GM19467 (cell line): Measurements from ENCODE around the gene TRPM3.

ENCODE experiments used
- ATAC-seq: cut with Tn5 transposase; IDR thresholded peaks from one replicate; pipeline ENCODE4 v1.9.1; 2021; ENCODE audit warnings: mild to moderate bottlenecking, moderate library complexity; ENCODE audit not compliant: unreplicated experiment

TRPM3 gene

DNA sequence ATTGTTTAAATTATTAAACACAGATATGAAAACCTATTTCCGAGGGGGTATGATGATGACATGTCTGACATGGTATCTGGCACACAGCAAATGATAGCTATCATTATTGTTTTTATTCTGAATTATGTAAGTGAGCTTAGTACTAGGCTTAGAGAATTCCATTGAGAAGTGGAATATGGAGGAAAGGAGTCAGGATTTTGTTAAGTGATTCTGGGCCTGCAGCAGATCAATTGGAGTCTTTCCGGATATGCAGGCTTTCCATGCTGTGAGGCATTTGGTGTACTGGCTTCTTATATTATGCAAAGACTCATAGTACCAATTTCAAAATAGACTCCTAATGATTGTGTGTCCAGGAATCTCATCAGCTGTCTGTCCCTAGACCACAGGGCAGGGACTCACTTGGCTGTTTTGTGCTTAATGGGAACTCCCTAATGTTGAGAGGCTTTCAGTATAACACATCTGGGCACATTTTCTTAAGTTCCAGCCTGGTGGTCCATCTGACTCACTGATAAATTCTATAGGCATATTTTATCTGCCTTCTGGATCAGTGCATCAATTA lies 527.0 kb downstream of the TRPM3 start:
- no peak for ATAC-seq

- no peak for ATAC-seq
Measured at GRCh38 chr9:70593241-70593640, 528.2 kb downstream of the TRPM3 start.

GRCh38 chr9:70590315-70590677 lies 531.1 kb downstream of the TRPM3 start:
- no peak for ATAC-seq

- no peak for ATAC-seq
Measured at GRCh38 chr9:70589571-70590314, 531.7 kb downstream of the TRPM3 start.

GRCh38 chr9:70588999-70589398 lies 532.4 kb downstream of the TRPM3 start:
- no peak for ATAC-seq

- ATAC-seq: no peak
Measured at GRCh38 chr9:70588381-70588780, 533.0 kb downstream of the TRPM3 start.

DNA sequence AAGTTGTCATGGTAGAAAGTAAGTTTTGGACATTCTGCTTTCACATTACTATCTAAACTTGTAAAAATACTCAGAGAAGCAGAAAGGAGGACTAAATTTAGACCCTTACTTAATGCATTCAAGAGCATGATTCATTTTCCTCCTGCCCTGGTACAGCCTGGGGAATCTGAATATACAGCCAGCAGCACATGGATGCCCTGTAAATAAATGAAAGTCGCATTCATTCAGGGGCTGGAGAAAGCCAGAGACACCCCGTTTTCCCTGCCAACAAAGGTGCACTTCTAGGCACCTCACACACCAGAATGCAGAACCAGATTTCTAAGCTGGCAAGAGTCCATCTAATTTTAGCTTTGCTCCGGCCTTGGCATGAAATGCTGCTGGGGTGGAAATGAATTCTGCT lies 534.2 kb downstream of the TRPM3 start:
- ATAC-seq: no peak

- no peak for ATAC-seq
Measured at GRCh38 chr9:70586476-70586875, 534.9 kb downstream of the TRPM3 start.

GRCh38 chr9:70581955-70582350 lies 539.5 kb downstream of the TRPM3 start:
- no peak for ATAC-seq

GRCh38 chr9:70581214-70581954 lies 540.0 kb downstream of the TRPM3 start:
- no peak for ATAC-seq

- no peak for ATAC-seq
Measured at GRCh38 chr9:70580606-70581195, 540.7 kb downstream of the TRPM3 start.

DNA sequence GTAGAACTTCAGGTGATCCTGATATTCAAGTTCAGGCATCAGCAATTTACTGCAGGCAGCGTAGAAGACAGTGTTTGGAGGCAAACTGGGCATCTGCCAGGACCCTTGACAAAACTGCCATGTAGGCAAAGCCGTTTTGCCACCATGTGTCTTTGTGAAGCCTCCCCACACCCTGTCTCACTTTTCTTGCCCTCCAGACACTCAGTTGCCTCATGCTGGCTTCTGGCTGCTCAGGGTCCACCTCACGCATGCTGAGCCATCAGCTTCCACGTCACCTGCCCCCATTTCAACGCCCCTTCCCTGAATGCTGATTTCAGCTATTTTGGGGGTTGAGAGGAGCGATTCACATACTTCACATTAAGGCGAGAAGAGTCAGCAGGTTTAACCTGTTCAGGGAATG lies 541.7 kb downstream of the TRPM3 start:
- no peak for ATAC-seq

DNA sequence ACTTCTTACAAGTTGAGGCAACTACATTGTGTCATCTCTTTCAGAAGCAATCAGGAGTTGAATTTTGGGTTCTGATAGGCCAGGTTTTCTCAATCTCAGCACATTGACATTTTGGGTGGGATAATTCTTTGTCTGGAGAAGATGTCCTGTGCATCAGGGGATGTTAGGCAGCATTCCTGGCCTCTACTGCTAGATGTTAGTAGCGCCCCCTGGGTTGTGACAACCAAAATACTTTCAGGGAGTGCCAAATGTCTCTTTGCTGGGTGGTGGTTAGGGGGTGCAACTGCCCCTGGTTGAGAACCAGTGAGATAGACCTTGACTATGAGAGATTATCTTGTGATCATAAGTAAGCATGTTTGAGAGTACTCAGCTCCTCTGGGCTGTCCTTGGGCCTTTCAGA lies 542.7 kb downstream of the TRPM3 start:
- no peak for ATAC-seq

DNA sequence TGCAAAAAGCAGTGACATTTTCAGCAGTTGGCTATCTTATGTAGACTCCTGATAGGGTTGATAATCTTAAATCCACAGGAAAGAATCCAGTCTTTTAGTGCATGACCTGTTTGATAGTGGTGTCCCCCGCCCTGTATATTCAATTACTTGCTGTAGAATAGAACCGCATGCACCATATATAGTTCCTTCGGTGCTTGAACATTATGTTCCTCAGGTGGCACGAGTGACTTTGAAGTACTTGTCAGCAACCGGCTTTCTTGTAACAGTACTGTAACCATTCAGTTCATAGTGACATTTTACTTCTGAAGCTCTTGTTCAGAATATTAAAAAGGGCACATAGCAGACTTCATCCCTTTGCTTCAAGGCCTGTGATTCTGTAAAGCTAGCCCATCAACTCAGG lies 543.8 kb downstream of the TRPM3 start:
- ATAC-seq: no peak

- no peak for ATAC-seq
Measured at GRCh38 chr9:70576116-70576515, 545.3 kb downstream of the TRPM3 start.

DNA sequence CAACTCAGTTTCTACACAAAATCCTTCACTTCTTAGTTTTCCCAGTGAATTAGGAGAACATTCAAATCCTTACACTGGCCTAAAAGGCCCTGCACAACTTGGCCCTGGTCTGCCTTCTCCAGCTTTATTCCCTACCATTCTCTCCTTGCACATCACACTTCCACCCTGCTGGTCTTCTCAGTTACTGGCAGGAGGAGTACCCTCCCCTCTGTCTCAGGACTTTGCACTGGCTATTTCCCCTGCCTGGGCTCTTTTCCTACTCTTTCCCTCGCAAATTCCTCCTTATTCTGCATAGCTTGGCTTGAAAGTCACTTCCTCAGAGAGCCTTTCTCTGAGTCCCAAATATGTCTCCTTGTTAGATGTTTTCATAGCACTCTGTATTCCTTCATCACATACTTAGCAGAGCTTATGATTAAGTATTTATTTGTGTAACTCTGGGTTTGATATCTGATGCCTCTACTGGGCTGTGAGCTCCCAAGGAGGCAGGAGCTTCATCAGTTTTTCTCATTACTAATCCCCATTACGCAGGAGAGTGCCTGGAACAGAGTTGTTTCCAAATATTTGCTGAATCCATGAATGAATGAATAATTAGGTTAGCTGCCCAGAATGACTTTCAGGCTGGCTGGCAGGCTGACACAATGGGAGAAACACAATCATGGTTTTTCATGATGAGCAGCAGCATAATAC lies 547.1 kb downstream of the TRPM3 start:
- no peak for ATAC-seq

DNA sequence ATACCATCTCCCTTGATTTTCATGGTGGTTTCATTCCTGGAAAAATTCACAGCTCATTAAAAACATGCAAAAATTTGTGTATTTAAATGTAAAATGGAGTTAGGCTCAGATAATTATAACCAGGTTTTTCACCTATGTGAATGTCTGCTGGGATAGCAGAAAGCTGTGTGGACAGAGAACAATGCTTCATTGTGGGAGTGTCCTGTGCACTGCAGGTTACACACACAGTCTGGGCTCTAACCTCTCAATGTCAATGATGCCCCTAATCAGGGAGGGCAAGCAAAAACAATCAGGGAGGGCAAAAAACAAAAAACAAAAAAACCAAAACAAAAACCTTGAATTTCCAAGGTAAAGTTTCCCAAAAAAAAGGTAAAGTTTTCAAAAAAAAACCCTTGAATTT lies 548.1 kb downstream of the TRPM3 start:
- ATAC-seq: no peak

DNA sequence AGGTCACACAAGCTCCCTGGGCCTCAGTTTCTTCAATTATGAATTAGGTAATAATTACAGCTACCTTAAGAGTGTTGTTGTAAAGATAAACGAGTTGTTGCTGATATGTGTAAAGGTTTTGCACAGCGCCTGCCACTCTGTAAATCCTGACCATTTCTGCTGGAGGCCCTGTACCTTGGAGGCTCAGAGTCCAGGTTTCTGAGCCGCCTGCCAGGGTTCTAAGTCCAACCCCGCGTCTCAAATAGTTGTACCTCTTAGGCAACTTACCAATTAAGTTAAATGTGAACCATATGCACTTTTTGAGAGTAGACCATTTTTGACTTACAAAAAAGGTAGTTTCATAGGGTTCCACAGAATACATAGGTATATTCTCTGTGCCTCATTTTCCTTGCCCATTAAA lies 550.2 kb downstream of the TRPM3 start:
- no peak for ATAC-seq

- ATAC-seq: no peak
Measured at GRCh38 chr9:70569791-70570190, 551.6 kb downstream of the TRPM3 start.

- no peak for ATAC-seq
Measured at GRCh38 chr9:70569070-70569772, 552.2 kb downstream of the TRPM3 start.

- no peak for ATAC-seq
Measured at GRCh38 chr9:70567511-70567910, 553.9 kb downstream of the TRPM3 start.
